ENCODE measurements around the gene TRIM63.

GRCh38 chr1:26057189-26057588 is 10.2 kb downstream of the TRIM63 start:
- TF ChIP-seq CTCF (conservative IDR thresholded peaks at IDR 0.05; ENCODE audit: low read length) = no peak
- TF ChIP-seq EZH2phosphoT487 (IDR thresholded peaks at IDR 0.05; ENCODE audit: borderline replicate concordance, low read depth, low read length) = no peak

All from OCI-LY7 (cell line).